ENCODE results near the gene RGPD3.
A peak's percentile ranks its signal among the peaks of the same experiment; 100 is the strongest.
"Not testable (repeated sequence)": the region's sequence is repeated elsewhere in the genome, so short reads cannot be mapped to it uniquely, and the experiment has no call there.

RGPD3 gene

GRCh38 chr2:106468107-106468506 is at the start of gene RGPD3:
TSS of gene RGPD3 (minus strand) at chr2:106468413. CDS start at chr2:106468288, 125 bp downstream.
- H3K4me1 ChIP-seq (ENCODE audit: control insufficient read depth, insufficient read depth, low read length); H3K27me3 ChIP-seq (replicated peaks; ENCODE audit: control insufficient read depth, insufficient read depth, low read length); H3K9ac ChIP-seq (ENCODE audit: low read length); DNase-seq (ENCODE audit: low read depth); H3K9me3 ChIP-seq (ENCODE audit: control insufficient read depth, low read length); H3K4me3 ChIP-seq (ENCODE audit: low read length); H3K36me3 ChIP-seq (ENCODE audit: control insufficient read depth, insufficient read depth, low read length, severe bottlenecking): not testable (repeated sequence)

- Histone ChIP-seq H3K4me1 (ENCODE audit: control insufficient read depth, insufficient read depth, low read length) (no peaks in the 10 kb centered on the region), H3K9ac (ENCODE audit: low read length) (no peak overlapping the region), H3K27me3 (replicated peaks; ENCODE audit: control insufficient read depth, insufficient read depth, low read length) (peaks cover 4% of the 10 kb centered on the region), H3K36me3 (ENCODE audit: control insufficient read depth, insufficient read depth, low read length, severe bottlenecking) (no peaks in the 10 kb centered on the region), H3K4me3 (ENCODE audit: low read length) (no peak overlapping the region), H3K9me3 (ENCODE audit: control insufficient read depth, low read length) (no peaks in the 10 kb centered on the region)
- no peak for DNase-seq (ENCODE audit: low read depth)
Measured at GRCh38 chr2:106517329-106517728, 49.1 kb upstream of the RGPD3 start.

GRCh38 chr2:106516864-106517263 is 48.7 kb upstream of the RGPD3 start:
- peaks cover under 1% of the 10 kb centered on the region for H3K4me1 ChIP-seq (ENCODE audit: control insufficient read depth, insufficient read depth, low read length)
- peaks cover 4% of the 10 kb centered on the region for H3K27me3 ChIP-seq (replicated peaks; ENCODE audit: control insufficient read depth, insufficient read depth, low read length)
- H3K9ac ChIP-seq (ENCODE audit: low read length) = no peak overlapping the region
- H3K36me3 ChIP-seq (ENCODE audit: control insufficient read depth, insufficient read depth, low read length, severe bottlenecking) = no peaks in the 10 kb centered on the region
- H3K9me3 ChIP-seq (ENCODE audit: control insufficient read depth, low read length) = no peaks in the 10 kb centered on the region
- DNase-seq (ENCODE audit: low read depth) = no peak
- H3K4me3 ChIP-seq (ENCODE audit: low read length) = no peak overlapping the region

GRCh38 chr2:106516436-106516835 is 48.2 kb upstream of the RGPD3 start:
- H3K9ac ChIP-seq (ENCODE audit: low read length) = no peak overlapping the region
- H3K4me1 ChIP-seq (ENCODE audit: control insufficient read depth, insufficient read depth, low read length) = peaks cover 2% of the 10 kb centered on the region
- H3K9me3 ChIP-seq (ENCODE audit: control insufficient read depth, low read length) = no peaks in the 10 kb centered on the region
- no peak for DNase-seq (ENCODE audit: low read depth)
- H3K4me3 ChIP-seq (ENCODE audit: low read length) = no peak overlapping the region
- no peaks in the 10 kb centered on the region for H3K36me3 ChIP-seq (ENCODE audit: control insufficient read depth, insufficient read depth, low read length, severe bottlenecking)
- peaks cover under 1% of the 10 kb centered on the region for H3K27me3 ChIP-seq (replicated peaks; ENCODE audit: control insufficient read depth, insufficient read depth, low read length)

- DNase-seq (ENCODE audit: low read depth) = peak; percentile 35
Measured at GRCh38 chr2:106514827-106515226, 46.6 kb upstream of the RGPD3 start.

GRCh38 chr2:106513391-106513790 is 45.2 kb upstream of the RGPD3 start:
- not testable (repeated sequence) for H3K4me1 ChIP-seq (ENCODE audit: control insufficient read depth, insufficient read depth, low read length); H3K36me3 ChIP-seq (ENCODE audit: control insufficient read depth, insufficient read depth, low read length, severe bottlenecking); H3K4me3 ChIP-seq (ENCODE audit: low read length); DNase-seq (ENCODE audit: low read depth); H3K27me3 ChIP-seq (replicated peaks; ENCODE audit: control insufficient read depth, insufficient read depth, low read length); H3K9ac ChIP-seq (ENCODE audit: low read length); H3K9me3 ChIP-seq (ENCODE audit: control insufficient read depth, low read length)

More at GRCh38 chr2:106514827-106515226, 46.6 kb upstream of the RGPD3 start:
- H3K36me3 ChIP-seq (ENCODE audit: control insufficient read depth, insufficient read depth, low read length, severe bottlenecking); H3K4me3 ChIP-seq (ENCODE audit: low read length); H3K9me3 ChIP-seq (ENCODE audit: control insufficient read depth, low read length); H3K4me1 ChIP-seq (ENCODE audit: control insufficient read depth, insufficient read depth, low read length); H3K9ac ChIP-seq (ENCODE audit: low read length); H3K27me3 ChIP-seq (replicated peaks; ENCODE audit: control insufficient read depth, insufficient read depth, low read length): not testable (repeated sequence)

GRCh38 chr2:106511934-106512333 is 43.7 kb upstream of the RGPD3 start:
- not testable (repeated sequence) for H3K9ac ChIP-seq (ENCODE audit: low read length); DNase-seq (ENCODE audit: low read depth)

GRCh38 chr2:106511476-106511901 is 43.3 kb upstream of the RGPD3 start:
- peak; percentile 79 for DNase-seq (ENCODE audit: low read depth)
- not testable (repeated sequence) for H3K9me3 ChIP-seq (ENCODE audit: control insufficient read depth, low read length); H3K36me3 ChIP-seq (ENCODE audit: control insufficient read depth, insufficient read depth, low read length, severe bottlenecking); H3K4me1 ChIP-seq (ENCODE audit: control insufficient read depth, insufficient read depth, low read length); H3K9ac ChIP-seq (ENCODE audit: low read length); H3K27me3 ChIP-seq (replicated peaks; ENCODE audit: control insufficient read depth, insufficient read depth, low read length)
- H3K4me3 ChIP-seq (ENCODE audit: low read length) = peak overlapping the region; percentile 58

More at GRCh38 chr2:106511934-106512333, 43.7 kb upstream of the RGPD3 start:
- H3K36me3 ChIP-seq (ENCODE audit: control insufficient read depth, insufficient read depth, low read length, severe bottlenecking); H3K27me3 ChIP-seq (replicated peaks; ENCODE audit: control insufficient read depth, insufficient read depth, low read length); H3K9me3 ChIP-seq (ENCODE audit: control insufficient read depth, low read length); H3K4me1 ChIP-seq (ENCODE audit: control insufficient read depth, insufficient read depth, low read length): not testable (repeated sequence)
- peak overlapping the region; percentile 58 for H3K4me3 ChIP-seq (ENCODE audit: low read length)

- not testable (repeated sequence) for DNase-seq (ENCODE audit: low read depth)
Measured at GRCh38 chr2:106510791-106511190, 42.6 kb upstream of the RGPD3 start.

GRCh38 chr2:106509374-106509770 is 41.2 kb upstream of the RGPD3 start:
- H3K9me3 ChIP-seq (ENCODE audit: control insufficient read depth, low read length); H3K36me3 ChIP-seq (ENCODE audit: control insufficient read depth, insufficient read depth, low read length, severe bottlenecking); DNase-seq (ENCODE audit: low read depth); H3K4me3 ChIP-seq (ENCODE audit: low read length); H3K27me3 ChIP-seq (replicated peaks; ENCODE audit: control insufficient read depth, insufficient read depth, low read length); H3K9ac ChIP-seq (ENCODE audit: low read length); H3K4me1 ChIP-seq (ENCODE audit: control insufficient read depth, insufficient read depth, low read length): not testable (repeated sequence)

More at GRCh38 chr2:106510791-106511190, 42.6 kb upstream of the RGPD3 start:
- not testable (repeated sequence) for H3K27me3 ChIP-seq (replicated peaks; ENCODE audit: control insufficient read depth, insufficient read depth, low read length); H3K9me3 ChIP-seq (ENCODE audit: control insufficient read depth, low read length); H3K4me1 ChIP-seq (ENCODE audit: control insufficient read depth, insufficient read depth, low read length); H3K4me3 ChIP-seq (ENCODE audit: low read length); H3K36me3 ChIP-seq (ENCODE audit: control insufficient read depth, insufficient read depth, low read length, severe bottlenecking); H3K9ac ChIP-seq (ENCODE audit: low read length)

GRCh38 chr2:106508660-106509373 is 40.6 kb upstream of the RGPD3 start:
- not testable (repeated sequence) for H3K4me3 ChIP-seq (ENCODE audit: low read length); H3K9me3 ChIP-seq (ENCODE audit: control insufficient read depth, low read length); H3K36me3 ChIP-seq (ENCODE audit: control insufficient read depth, insufficient read depth, low read length, severe bottlenecking); H3K9ac ChIP-seq (ENCODE audit: low read length); H3K4me1 ChIP-seq (ENCODE audit: control insufficient read depth, insufficient read depth, low read length); H3K27me3 ChIP-seq (replicated peaks; ENCODE audit: control insufficient read depth, insufficient read depth, low read length); DNase-seq (ENCODE audit: low read depth)

Data from adipocyte (in vitro differentiated cells).